Retinal pigment epithelial cell (primary cell): Measurements from ENCODE around the gene PIH1D1.

Source experiments
- DNase-seq: peaks from one replicate; pipeline ENCODE4 v3.0.0-alpha.2; 2010; ENCODE audit warnings: low read depth
- H3K4me3 ChIP-seq: 2 replicates; pipeline ENCODE4 v1.5.1; 2011; ENCODE audit warnings: mild to moderate bottlenecking, low read length, control low read depth, moderate library complexity
- CTCF ChIP-seq: conservative IDR thresholded peaks from 2 replicates; pipeline ENCODE4 v1.5.1; 2011; ENCODE audit warnings: low read depth, low read length, control low read depth, inconsistent platforms

Gene PIH1D1

GRCh38 chr19:49415102-49415809 is 36.4 kb downstream of the PIH1D1 start:
- no peak for TF ChIP-seq CTCF
- H3K4me3 ChIP-seq = no peak overlapping the region
- DNase-seq = no peak

- no peak for DNase-seq
- TF ChIP-seq CTCF = no peak
These were observed 37.4 kb downstream of the PIH1D1 start for GRCh38 chr19:49414256-49414655.

GRCh38 chr19:49413348-49413747 is 38.3 kb downstream of the PIH1D1 start:
- no peak for DNase-seq
- H3K4me3 ChIP-seq = no peak overlapping the region
- TF ChIP-seq CTCF = no peak

More at GRCh38 chr19:49414256-49414655, 37.4 kb downstream of the PIH1D1 start:
- no peak overlapping the region for H3K4me3 ChIP-seq

GRCh38 chr19:49411681-49412326 is 39.8 kb downstream of the PIH1D1 start:
- no peak overlapping the region for H3K4me3 ChIP-seq
- TF ChIP-seq CTCF = no peak
- DNase-seq = no peak

GRCh38 chr19:49409441-49410029 is 42.1 kb downstream of the PIH1D1 start:
- H3K4me3 ChIP-seq = no peak overlapping the region
- TF ChIP-seq CTCF = no peak
- no peak for DNase-seq

- no peak for TF ChIP-seq CTCF
- no peak for DNase-seq
- no peak overlapping the region for H3K4me3 ChIP-seq
These were observed 42.7 kb downstream of the PIH1D1 start for GRCh38 chr19:49408816-49409440.
